ENCODE data around the gene FIG4. TPM values are rescaled to one million over a fixed set of nuclear protein-coding genes. Genes with fewer than 3 reads are reported as not detected.

FIG4 gene
- total RNA-seq, 1 experiment from 2014 or later, result 7.3 TPM

- Histone ChIP-seq H3K4me1 (no peaks in the 10 kb centered on the region), H3K9me3 (no peaks in the 10 kb centered on the region), H3K4me3 (ENCODE audit: low read depth, low read length) (no peak overlapping the region), H3K36me3 (ENCODE audit: control insufficient read depth, insufficient read depth, low read length) (no peaks in the 10 kb centered on the region), H3K27me3 (replicated peaks; ENCODE audit: control insufficient read depth, insufficient read depth, low read length) (no peaks in the 10 kb centered on the region)
- no peak overlapping the region for H3K4me3 Mint-ChIP-seq (ENCODE audit: unreplicated experiment)
- no peak for DNase-seq
- TF ChIP-seq CTCF (IDR thresholded peaks at IDR 0.05; ENCODE audit: insufficient read depth in 1 of 2, low read depth in 1 of 2, low read length in 1 of 2, severe bottlenecking in 1 of 2, unreplicated experiment in 1 of 2), result no peak
- H3K9me3 Mint-ChIP-seq (ENCODE audit: unreplicated experiment), result peaks cover 4% of the 10 kb centered on the region
- no TSS peak for BruUV-seq (replicated peaks)
- no peaks in the 10 kb centered on the region for H3K4me1 Mint-ChIP-seq (ENCODE audit: low read depth, unreplicated experiment)
- ChIA-PET POLR2A (no interaction called here), CTCF (no interaction called here)
- no peaks in the 10 kb centered on the region for H3K36me3 Mint-ChIP-seq (ENCODE audit: insufficient read depth, unreplicated experiment)
- no peak overlapping the region for H3K27ac Mint-ChIP-seq (ENCODE audit: unreplicated experiment)
- intact Hi-C loops (cut with micrococcal nuclease; ENCODE audit: unreplicated experiment), result no loop called here
- H3K27me3 Mint-ChIP-seq (ENCODE audit: insufficient read depth, unreplicated experiment), result no peaks in the 10 kb centered on the region
Measured at GRCh38 chr6:109762166-109762565, 71.1 kb downstream of the FIG4 start.

DNA sequence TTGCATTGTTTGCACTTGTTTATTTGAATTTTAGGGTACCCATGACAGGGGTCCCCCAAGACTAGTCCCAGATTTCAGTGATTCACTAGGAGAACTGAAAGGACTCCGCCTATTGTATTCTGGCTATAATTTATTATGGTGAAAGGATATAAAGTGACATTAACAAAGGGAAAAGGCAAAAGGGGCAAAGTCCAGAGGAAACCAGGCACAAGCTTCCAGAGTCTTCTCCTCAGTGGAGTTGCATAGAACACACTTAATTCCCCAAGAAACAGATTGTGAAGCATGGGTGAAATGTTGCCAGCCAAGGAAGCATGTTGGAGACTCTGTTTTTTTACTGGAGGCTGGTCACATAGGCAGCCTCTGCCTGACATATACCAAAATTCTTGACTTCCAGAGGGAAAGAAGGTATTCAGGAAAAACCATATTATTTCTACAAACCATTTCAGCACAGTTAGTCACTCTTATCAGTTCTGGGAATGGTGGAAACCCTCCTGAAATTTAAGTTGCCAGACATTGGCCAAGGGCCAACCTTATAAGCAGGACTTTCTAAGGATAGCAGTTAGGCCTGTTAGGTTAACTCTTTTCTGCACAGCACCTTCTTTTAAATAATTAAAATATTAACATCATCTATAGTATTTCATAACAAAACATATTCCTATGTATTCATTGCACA lies 71.8 kb downstream of the FIG4 start:
- Mint-ChIP-seq H3K4me3 (ENCODE audit: unreplicated experiment) (no peak overlapping the region), H3K27me3 (ENCODE audit: insufficient read depth, unreplicated experiment) (no peaks in the 10 kb centered on the region), H3K36me3 (ENCODE audit: insufficient read depth, unreplicated experiment) (no peaks in the 10 kb centered on the region), H3K4me1 (ENCODE audit: low read depth, unreplicated experiment) (no peaks in the 10 kb centered on the region), H3K9me3 (ENCODE audit: unreplicated experiment) (no peaks in the 10 kb centered on the region), H3K27ac (ENCODE audit: unreplicated experiment) (no peak overlapping the region)
- no peak for DNase-seq
- intact Hi-C loops (cut with micrococcal nuclease; ENCODE audit: unreplicated experiment), result no loop called here
- Histone ChIP-seq H3K4me3 (ENCODE audit: low read depth, low read length) (no peak overlapping the region), H3K4me1 (no peaks in the 10 kb centered on the region), H3K36me3 (ENCODE audit: control insufficient read depth, insufficient read depth, low read length) (no peaks in the 10 kb centered on the region), H3K9me3 (no peaks in the 10 kb centered on the region), H3K27me3 (replicated peaks; ENCODE audit: control insufficient read depth, insufficient read depth, low read length) (no peaks in the 10 kb centered on the region)
- no TSS peak for BruUV-seq (replicated peaks)
- ChIA-PET CTCF (no interaction called here), POLR2A (no interaction called here)
- no peak for TF ChIP-seq CTCF (IDR thresholded peaks at IDR 0.05; ENCODE audit: insufficient read depth in 1 of 2, low read depth in 1 of 2, low read length in 1 of 2, severe bottlenecking in 1 of 2, unreplicated experiment in 1 of 2)

GRCh38 chr6:109766167-109766566 lies 75.1 kb downstream of the FIG4 start:
- Mint-ChIP-seq H3K4me1 (ENCODE audit: low read depth, unreplicated experiment) (no peaks in the 10 kb centered on the region), H3K27me3 (ENCODE audit: insufficient read depth, unreplicated experiment) (no peaks in the 10 kb centered on the region), H3K9me3 (ENCODE audit: unreplicated experiment) (no peaks in the 10 kb centered on the region), H3K27ac (ENCODE audit: unreplicated experiment) (no peak overlapping the region), H3K4me3 (ENCODE audit: unreplicated experiment) (no peak overlapping the region), H3K36me3 (ENCODE audit: insufficient read depth, unreplicated experiment) (no peaks in the 10 kb centered on the region)
- Histone ChIP-seq H3K4me3 (ENCODE audit: low read depth, low read length) (no peak overlapping the region), H3K4me1 (no peaks in the 10 kb centered on the region), H3K27me3 (replicated peaks; ENCODE audit: control insufficient read depth, insufficient read depth, low read length) (no peaks in the 10 kb centered on the region), H3K36me3 (ENCODE audit: control insufficient read depth, insufficient read depth, low read length) (no peaks in the 10 kb centered on the region), H3K9me3 (no peaks in the 10 kb centered on the region)
- CTCF ChIA-PET, result no interaction called here
- no peak for TF ChIP-seq CTCF (IDR thresholded peaks at IDR 0.05; ENCODE audit: insufficient read depth in 1 of 2, low read depth in 1 of 2, low read length in 1 of 2, severe bottlenecking in 1 of 2, unreplicated experiment in 1 of 2)
- intact Hi-C loops (cut with micrococcal nuclease; ENCODE audit: unreplicated experiment), result no loop called here
- BruUV-seq (replicated peaks), result no TSS peak
- no peak for DNase-seq
- POLR2A ChIA-PET, result no interaction called here

Measured in Caco-2 (cell line).